ENCODE data around the gene SMDT1. TPM values are rescaled to one million over a fixed set of nuclear protein-coding genes. Genes with fewer than 3 reads are reported as not detected.
A peak's percentile ranks its signal among the peaks of the same experiment; 100 is the strongest.

The SMDT1 gene
- total RNA-seq, 2 donors from 2014 or later = 9.6 to 11.9 TPM

DNA sequence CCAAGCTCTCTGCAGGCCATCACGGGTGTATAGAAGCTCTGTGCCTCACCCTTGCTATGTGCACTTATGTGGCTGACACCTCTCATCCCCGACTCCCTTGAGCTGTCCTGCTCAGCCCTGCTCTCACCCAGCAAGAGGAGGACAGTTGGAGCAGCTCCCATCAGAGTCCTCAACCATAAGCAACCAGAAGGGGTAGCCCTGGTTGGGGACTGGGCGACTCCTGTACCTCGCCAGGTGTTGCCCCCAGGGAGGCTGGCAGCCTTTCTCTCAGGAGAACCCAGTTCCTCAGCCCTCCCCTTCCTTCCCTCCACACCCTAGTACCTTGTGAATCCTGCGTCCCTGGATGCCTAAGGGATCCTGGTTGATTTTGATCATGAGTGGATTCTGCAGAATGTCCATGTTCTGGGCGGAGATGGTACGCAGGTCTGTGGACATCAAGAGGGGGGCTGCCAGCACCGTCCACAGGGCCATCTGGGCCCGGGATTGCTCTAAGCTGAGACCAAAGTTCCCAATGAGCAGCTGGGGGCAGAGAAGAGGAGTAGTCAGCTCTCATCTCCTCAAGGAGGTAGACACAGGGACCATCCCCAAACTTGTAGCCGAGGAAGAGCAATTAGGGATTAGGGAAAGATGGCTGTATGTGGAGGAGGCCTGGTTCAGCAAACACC lies 16.9 kb upstream of the SMDT1 start:
- TF ChIP-seq, protein P1, sequence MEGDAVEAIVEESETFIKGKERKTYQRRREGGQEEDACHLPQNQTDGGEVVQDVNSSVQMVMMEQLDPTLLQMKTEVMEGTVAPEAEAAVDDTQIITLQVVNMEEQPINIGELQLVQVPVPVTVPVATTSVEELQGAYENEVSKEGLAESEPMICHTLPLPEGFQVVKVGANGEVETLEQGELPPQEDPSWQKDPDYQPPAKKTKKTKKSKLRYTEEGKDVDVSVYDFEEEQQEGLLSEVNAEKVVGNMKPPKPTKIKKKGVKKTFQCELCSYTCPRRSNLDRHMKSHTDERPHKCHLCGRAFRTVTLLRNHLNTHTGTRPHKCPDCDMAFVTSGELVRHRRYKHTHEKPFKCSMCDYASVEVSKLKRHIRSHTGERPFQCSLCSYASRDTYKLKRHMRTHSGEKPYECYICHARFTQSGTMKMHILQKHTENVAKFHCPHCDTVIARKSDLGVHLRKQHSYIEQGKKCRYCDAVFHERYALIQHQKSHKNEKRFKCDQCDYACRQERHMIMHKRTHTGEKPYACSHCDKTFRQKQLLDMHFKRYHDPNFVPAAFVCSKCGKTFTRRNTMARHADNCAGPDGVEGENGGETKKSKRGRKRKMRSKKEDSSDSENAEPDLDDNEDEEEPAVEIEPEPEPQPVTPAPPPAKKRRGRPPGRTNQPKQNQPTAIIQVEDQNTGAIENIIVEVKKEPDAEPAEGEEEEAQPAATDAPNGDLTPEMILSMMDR (IDR thresholded peaks at IDR 0.05) = no peak
- Histone ChIP-seq H3K27ac (no peak overlapping the region), H3K27me3 (no peaks in the 10 kb centered on the region), H3K4me3 (no peak overlapping the region), H3K9me3 (no peaks in the 10 kb centered on the region), H3K36me3 (peaks cover 61% of the 10 kb centered on the region), H3K4me1 (no peaks in the 10 kb centered on the region)
- peak; percentile 26 for DNase-seq (ENCODE audit: low spot score)

DNA sequence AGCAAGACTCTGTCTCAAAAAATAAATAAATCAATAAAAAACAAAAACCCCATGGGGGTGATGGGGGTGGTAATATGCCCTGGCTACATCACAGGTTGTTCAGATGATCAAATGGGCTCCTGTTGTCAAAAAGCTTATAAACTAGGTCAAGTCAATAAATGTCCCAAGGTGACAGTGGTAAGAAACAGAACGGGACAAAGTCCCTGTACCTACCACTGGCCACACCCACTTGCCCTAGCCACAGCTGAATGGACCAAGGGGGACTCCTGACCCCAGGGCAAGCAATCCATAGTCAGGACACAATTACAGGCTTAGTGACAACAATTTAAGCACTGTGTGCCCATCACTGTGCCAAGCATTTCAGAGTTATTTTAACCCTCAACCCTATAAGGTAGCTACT lies 14.9 kb upstream of the SMDT1 start:
- Histone ChIP-seq H3K4me1 (peaks cover 0 to 2% of the 10 kb centered on the region in 2 donors), H3K4me3 (no peak overlapping the region), H3K9me3 (no peaks in the 10 kb centered on the region), H3K27ac (no peak overlapping the region), H3K36me3 (peaks cover 51% of the 10 kb centered on the region), H3K27me3 (no peaks in the 10 kb centered on the region)
- DNase-seq (ENCODE audit: low spot score) = peak; percentile 18
- TF ChIP-seq, protein P1 (IDR thresholded peaks at IDR 0.05) = no peak

DNA sequence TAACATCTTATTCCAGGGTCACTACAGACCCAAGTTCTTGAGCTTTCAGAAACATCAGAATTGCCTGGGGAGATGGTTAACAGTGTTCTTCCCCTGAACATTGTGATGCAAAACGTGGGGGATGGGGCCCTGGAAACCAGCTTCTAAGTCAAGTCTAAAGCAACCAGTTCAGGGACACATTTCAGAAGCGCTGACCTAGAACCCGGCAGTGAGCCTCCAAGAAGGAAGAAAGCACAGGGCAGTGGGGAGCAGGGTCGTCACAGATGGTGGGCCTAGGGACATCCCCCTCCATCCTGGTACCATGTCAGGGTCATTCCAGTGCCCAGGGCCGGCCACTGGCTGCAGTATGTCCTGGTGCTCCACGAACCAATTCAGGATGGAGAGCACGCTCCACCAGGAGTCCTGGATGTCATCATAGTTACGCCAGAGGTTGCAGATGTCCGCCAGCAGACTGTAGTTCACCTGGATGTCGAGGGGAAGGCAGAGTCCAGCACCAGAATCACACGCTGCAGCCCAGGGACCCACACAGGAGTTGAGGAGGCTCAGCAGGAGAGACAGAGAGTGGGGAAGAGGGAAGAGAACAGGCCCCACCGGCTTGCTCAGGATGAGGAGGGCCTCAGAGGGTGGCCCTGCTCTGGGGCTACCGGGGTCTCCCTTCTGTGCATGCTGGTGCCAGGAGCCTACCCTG lies 13.9 kb upstream of the SMDT1 start:
- DNase-seq (ENCODE audit: low spot score) = peak; percentile 40
- no peaks in the 10 kb centered on the region for H3K27me3 ChIP-seq
- H3K4me3 ChIP-seq = no peak overlapping the region
- peaks cover 0 to 9% of the 10 kb centered on the region in 2 donors for H3K4me1 ChIP-seq
- no peak overlapping the region for H3K27ac ChIP-seq
- H3K9me3 ChIP-seq = no peaks in the 10 kb centered on the region
- TF ChIP-seq, protein P1 (IDR thresholded peaks at IDR 0.05) = no peak
- peaks cover 42% of the 10 kb centered on the region for H3K36me3 ChIP-seq

DNA sequence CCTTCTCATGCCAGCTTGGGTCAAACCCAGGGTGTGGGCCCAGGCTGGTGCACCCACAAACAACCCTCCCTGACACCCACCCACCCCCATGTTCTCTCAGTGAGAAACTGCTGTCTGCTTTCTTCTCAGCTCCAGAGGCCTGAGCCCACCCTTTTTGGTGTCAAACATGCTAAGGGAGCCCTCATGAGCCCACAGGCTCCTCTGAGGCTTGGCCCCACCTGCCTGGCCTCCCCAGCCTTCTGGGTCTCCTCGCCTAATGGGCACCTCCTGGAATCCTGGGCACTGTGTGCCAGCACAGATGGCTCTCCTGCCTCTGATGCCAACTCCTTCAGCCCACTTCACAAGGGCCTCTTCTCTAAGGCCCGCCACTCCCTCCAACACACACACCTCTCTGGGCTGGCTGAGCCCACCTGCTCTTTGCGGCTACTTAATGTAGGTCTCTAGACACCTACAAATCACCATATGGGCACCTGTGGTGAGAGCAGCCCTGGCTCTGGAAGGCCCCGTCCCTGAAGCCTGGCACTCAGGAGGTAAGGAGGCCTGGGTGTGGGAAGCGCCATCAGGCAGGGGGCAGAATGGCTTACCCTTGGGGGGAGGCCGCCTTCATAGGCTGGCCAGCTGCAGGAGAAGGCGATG lies 13.3 kb upstream of the SMDT1 start:
- peak; percentile 51 for DNase-seq (ENCODE audit: low spot score)
- Histone ChIP-seq H3K36me3 (peaks cover 35% of the 10 kb centered on the region), H3K27ac (no peak overlapping the region), H3K4me1 (peaks cover 0 to 11% of the 10 kb centered on the region in 2 donors), H3K9me3 (no peaks in the 10 kb centered on the region), H3K27me3 (no peaks in the 10 kb centered on the region), H3K4me3 (no peak overlapping the region)
- TF ChIP-seq, protein P1 (IDR thresholded peaks at IDR 0.05) = no peak

DNA sequence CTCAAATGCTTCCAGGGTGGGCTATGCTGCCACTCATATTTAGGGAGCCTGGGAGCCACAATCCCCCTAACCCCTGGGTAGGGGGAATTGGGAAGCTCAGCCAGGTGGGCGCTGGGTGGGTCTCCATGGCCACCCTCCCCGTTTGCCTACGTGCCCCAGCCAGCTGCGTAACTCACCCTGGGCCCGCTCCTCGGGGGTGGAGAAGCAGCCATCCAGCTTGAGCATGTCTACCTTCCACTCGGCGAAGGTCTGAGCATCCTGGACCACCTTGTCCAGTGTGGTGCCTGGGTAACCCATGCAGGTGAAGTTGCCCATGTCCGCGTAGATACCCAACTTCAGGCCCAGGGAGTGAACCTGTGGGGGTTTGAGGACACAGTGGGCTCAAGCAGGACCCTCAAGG lies 12.6 kb upstream of the SMDT1 start:
- Histone ChIP-seq H3K27ac (no peak overlapping the region), H3K9me3 (no peaks in the 10 kb centered on the region), H3K4me3 (no peak overlapping the region), H3K27me3 (no peaks in the 10 kb centered on the region), H3K36me3 (peaks cover 28% of the 10 kb centered on the region), H3K4me1 (peaks cover 0 to 18% of the 10 kb centered on the region in 2 donors)
- TF ChIP-seq, protein P1 (IDR thresholded peaks at IDR 0.05) = no peak
- DNase-seq (ENCODE audit: low spot score) = no peak
